HG03175 (cell line): ENCODE measurements around the gene PLA2G7.

Experiments
- ATAC-seq: cut with Tn5 transposase; IDR thresholded peaks from one replicate; pipeline ENCODE4 v1.9.1; 2021; ENCODE audit warnings: mild to moderate bottlenecking, moderate library complexity; ENCODE audit not compliant: unreplicated experiment

PLA2G7 gene

DNA sequence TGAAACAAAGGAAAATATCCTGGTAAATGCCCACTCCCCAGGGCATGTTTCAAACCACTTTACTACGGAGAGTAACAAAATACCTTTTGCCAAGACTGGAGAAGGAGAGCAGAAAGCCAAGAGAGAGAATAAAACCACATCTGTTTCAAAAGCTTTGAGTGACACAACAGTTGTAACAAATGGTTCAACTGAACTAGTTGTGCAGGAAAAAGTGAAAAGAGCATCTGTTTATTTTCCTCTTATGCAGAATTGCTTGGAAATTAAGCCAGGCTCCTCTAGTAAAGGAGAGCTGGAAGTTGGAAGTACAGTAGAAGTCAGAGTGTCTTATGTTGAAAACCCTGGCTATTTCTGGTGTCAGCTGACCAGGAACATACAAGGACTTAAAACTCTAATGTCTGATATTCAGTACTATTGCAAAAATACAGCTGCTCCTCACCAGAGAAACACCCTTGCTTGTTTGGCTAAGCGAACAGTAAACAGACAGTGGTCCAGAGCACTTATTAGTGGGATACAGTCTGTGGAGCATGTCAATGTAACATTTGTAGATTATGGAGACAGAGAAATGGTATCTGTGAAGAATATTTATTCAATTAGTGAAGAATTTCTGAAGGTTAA is 44.9 kb downstream of the PLA2G7 start:
- no peak for ATAC-seq

DNA sequence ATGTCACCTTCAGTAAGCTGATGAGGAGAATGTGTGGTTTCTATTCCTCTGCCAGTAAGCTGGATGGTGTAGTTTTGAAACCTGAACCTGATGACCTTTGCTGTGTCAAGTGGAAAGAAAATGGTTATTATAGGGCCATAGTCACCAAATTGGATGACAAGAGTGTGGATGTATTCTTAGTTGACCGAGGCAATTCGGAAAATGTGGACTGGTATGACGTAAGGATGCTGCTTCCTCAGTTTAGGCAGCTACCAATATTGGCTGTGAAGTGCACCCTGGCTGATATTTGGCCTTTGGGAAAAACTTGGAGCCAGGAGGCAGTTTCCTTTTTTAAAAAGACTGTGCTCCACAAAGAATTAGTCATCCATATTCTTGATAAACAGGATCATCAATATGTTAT is 45.5 kb downstream of the PLA2G7 start:
- no peak for ATAC-seq

DNA sequence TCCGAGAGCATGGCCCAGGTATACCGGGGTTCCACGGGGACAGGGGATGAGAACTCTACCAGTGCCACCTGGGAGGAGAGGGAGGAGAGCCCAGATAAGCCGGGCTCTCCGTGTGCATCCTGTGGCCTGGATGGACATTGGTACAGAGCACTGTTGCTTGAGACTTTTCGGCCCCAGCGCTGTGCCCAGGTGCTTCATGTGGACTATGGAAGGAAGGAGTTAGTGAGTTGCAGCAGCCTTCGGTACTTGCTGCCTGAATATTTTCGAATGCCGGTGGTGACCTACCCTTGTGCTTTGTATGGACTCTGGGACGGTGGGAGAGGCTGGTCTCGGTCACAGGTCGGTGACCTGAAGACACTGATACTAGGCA is 46.2 kb downstream of the PLA2G7 start:
- ATAC-seq: no peak

DNA sequence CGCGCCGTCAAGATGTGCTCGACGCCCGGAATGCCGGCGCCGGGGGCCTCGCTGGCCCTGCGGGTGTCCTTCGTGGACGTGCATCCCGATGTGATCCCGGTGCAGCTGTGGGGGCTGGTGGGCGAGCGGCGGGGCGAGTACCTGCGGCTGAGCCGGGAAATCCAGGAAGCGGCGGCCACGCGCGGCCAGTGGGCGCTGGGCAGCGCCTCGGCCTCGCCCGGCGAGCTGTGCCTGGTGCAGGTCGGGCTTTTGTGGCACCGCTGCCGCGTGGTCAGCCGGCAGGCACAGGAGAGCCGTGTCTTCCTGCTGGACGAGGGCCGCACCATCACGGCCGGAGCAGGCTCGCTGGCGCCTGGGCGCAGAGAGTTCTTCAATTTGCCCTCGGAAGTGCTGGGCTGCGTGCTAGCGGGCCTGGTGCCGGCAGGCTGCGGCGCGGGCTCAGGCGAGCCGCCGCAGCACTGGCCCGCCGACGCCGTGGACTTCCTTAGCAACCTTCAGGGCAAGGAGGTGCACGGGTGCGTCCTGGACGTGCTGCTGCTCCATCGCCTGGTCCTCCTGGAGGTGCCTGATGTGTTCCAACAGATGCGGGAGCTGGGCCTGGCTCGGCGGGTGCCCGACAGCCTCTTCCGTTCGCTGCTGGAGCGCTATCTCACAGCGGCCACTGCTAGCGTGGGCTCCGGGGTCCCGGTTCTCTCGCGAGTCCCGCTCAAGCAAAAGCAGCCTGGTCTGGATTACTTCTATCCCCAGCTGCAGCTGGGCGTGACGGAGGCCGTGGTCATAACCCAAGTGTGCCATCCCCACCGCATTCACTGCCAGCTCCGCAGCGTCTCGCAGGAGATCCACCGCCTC is 46.8 kb downstream of the PLA2G7 start:
- no peak for ATAC-seq

DNA sequence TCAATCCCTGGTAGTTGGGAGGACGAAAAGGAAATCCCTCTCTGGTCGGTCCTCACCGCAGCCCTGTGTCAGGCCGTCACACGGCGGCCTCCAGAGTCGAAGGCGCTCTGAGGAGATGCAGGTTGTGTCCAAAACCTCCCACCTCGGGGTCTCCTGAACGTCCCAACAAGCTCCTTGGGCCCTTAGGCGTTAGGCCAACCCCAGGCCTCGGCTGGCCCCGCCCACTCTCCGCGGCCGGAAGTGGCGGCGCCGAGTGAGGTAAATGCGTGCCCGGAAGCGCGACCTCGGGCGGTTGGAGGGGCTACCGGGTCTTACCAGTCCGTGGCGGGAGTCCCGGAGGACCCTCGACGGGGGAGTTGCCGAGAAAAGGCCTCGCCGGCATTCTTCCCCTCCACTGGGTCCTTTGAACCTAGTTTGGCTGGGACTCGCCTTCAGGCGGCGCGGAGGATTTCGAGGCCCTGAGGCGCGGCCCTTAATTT is 47.5 kb downstream of the PLA2G7 start, which contains the start of gene TDRD6:
Gene TDRD6, plus strand, starts transcription at position 267 of the 479 bp plus-strand sequence. CDS start 244 bp downstream, outside the sequence.
- ATAC-seq: no peak

DNA sequence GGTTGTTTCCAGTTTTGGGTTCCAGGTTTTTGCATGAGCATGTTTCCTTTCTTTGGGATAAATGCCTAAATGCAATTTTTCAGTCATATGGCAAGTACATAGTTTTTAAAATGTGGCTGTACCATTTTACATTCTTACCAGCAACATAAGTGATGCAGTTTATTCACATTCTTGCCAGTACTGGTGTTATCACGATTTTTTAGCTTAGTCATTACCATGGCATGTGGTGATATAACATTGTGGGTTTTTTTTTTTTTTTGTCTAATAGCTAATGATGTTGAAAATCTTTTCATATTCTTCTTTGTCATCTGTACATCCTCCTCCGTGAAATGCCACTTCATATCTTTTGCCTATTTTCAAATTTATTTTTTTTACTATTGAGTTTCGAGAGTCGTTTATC is 50.4 kb downstream of the PLA2G7 start:
- ATAC-seq: no peak

DNA sequence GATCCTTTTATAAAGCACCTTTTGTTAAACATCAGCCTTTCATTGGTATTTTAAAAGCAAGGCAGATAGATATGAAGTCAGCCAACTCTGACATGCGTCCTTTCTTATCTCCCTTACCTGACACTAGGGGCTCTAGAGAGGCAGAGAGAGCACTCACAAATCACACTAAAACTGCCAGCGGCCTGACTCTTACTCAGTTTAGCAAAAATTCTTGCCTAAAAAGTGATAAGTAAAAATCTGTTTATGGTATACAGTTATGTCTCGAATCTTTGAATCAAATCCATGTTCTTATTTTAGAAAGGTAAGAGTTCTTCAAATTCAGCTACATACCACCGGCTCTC is 57.9 kb downstream of the PLA2G7 start:
- ATAC-seq: no peak

DNA sequence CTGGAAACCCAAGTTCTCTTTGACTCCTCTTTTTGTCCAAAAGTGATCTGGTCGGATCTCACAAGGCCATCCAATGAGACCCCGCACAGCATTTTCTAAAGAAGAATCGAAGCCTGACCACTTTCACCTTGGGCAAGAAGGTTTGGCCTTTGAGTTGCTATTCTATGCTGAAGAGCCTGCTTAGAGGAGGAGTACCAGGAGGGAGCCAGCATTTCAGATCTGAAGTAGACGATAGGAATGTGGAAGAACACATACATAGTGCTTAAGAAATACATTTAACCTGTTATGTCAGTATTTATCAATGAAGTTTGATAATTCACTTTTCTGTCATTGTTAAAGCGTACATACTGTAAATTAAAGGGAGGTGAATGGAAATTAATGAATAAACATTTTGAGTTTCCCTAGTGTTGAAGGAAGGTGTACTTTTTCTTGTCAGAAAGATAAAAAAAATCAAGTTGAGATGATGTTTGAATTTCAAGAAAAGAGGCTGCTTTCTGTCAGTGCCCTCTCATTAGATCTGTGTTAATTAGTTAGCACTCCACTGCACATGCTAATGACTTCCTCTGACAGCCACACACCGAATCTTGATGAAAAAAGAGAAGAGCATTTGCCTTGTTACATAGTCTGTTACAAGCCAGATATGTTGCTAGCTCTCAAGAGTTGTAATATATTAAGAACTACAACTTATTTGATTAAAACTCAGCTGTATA is 58.4 kb downstream of the PLA2G7 start:
- ATAC-seq: no peak

DNA sequence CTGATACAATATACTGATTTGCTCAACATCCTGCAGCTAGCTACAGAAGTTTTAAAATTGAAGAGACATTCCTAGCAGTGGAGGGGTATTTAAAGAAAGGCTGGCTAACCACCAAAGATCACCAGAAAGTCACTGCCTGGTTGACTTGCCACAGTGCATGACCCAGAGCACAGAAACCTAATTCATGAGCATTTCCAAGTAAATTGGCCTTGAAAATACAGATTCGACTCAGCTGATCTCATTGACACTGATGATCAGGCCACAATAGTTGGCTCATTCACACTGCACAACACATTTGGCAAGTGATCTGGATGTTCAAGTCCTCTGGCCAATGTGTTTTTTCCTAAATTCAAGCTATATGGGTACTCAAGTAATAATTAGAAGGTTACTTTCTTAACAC is 60.8 kb downstream of the PLA2G7 start:
- no peak for ATAC-seq

DNA sequence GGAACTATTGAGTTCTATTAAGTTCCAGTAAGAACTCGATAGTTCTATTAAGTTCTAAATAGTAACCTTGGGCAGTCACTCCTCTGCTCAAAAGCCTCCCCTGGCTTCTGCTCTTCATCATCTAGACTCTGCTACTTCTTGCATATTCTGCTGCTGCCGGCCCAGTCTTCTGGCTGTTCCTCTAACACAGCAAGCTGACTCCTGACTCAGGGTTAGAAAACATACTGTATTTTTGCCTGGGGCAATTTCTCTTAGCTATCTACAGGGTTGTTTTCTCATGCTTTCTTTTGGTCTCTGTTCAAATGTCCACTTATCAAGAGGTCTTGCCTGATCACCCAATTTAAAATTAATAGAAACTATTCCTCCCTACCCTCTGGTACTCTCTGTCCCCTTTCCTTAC is 67.8 kb downstream of the PLA2G7 start:
- no peak for ATAC-seq

DNA sequence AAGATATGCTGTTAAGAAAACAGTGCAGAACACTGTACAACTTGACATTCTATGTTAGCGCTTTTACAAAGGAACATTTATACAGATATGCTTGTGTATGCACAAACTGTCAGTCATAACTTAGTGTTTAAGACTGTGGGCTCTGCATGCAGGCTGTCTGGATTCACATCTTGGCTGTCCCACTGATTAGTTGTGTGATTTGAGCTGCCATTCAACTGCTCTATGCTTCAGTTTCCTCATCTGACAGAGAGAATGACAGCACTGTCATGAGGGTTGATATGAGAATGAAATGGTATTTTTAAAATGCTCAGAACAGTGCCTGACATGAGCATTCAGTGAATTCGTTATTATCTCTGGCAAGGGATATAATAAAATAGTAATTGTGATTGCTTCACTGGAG is 73.7 kb downstream of the PLA2G7 start:
- ATAC-seq: no peak

DNA sequence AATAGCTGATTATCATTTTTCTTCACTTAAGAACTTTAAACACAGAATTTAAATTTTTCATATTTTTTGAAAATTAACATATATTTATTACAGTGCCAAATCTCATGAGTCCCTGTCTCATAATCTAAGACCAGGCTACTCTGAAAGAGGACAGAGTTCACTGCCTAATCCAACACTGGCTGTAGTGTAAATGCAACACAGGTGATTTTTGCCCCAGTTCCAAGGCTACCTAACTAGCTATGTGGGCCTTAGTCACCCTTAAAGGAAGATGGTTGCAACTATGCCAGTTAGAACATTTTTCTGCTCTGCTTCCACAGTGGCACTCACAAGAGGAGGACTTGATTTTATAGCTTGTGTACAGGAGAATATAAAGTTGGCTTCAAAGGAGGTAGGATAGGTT is 77.5 kb downstream of the PLA2G7 start:
- no peak for ATAC-seq

DNA sequence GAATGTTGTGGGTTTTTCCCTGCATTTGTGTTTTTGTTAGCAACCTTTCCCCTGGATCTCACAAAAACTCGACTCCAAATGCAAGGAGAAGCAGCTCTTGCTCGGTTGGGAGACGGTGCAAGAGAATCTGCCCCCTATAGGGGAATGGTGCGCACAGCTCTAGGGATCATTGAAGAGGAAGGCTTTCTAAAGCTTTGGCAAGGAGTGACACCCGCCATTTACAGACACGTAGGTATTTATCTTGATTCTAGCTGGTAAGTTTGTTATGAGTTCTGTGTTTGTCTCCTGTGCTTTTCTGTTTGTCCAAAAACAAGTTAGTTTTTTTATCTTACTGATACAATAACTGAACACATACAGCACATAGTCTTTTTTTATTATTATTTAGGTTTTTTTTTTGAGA is 79.4 kb downstream of the PLA2G7 start:
- ATAC-seq: no peak
